NOMO-1 treated with DMSO at 0.1 percent for 48 hours (cell line): ENCODE measurements around the gene RPS6KA4.
A peak's percentile ranks its signal among the peaks of the same experiment; 100 is the strongest.
"Not testable (repeated sequence)": the region's sequence is repeated elsewhere in the genome, so short reads cannot be mapped to it uniquely, and the experiment has no call there.

Experiments used
- DNase-seq: peaks from one replicate; lab custom pipeline; 2025; ENCODE audit not compliant: unreplicated experiment; lab: John Stamatoyannopoulos, UW

The RPS6KA4 gene

GRCh38 chr11:64358907-64359711, at the start of gene RPS6KA4:
RPS6KA4 (plus strand) TSS chr11:64359162; CDS start chr11:64359236, 74 bp downstream.
- peak; percentile 24 for DNase-seq

GRCh38 chr11:64312947-64313346, 46.0 kb upstream of the RPS6KA4 start:
- no peak for DNase-seq

GRCh38 chr11:64313491-64314145, 45.3 kb upstream of the RPS6KA4 start:
- DNase-seq: no peak

- no peak for DNase-seq
These were observed 44.7 kb upstream of the RPS6KA4 start for GRCh38 chr11:64314146-64314804.

GRCh38 chr11:64314805-64315561, 44.0 kb upstream of the RPS6KA4 start:
- DNase-seq: no peak

- not testable (repeated sequence) for DNase-seq
These were observed 43.1 kb upstream of the RPS6KA4 start for GRCh38 chr11:64315667-64316526.

GRCh38 chr11:64316672-64317324, 42.2 kb upstream of the RPS6KA4 start:
- no peak for DNase-seq

- peak; percentile 98 for DNase-seq
These were observed 41.5 kb upstream of the RPS6KA4 start, which contains the start of gene TRMT112 for GRCh38 chr11:64317325-64317960. TRMT112 (minus strand) TSS chr11:64317559; CDS start chr11:64317526, 33 bp downstream.

- peak; percentile 98 for DNase-seq
These were observed 40.8 kb upstream of the RPS6KA4 start, which contains the start of gene PRDX5 for GRCh38 chr11:64317961-64318765. PRDX5 (plus strand) TSS chr11:64318121; CDS start chr11:64318216, 95 bp downstream.

GRCh38 chr11:64318766-64319761, 39.9 kb upstream of the RPS6KA4 start:
- peak; percentile 56 for DNase-seq

GRCh38 chr11:64320556-64320955, 38.4 kb upstream of the RPS6KA4 start:
- no peak for DNase-seq

GRCh38 chr11:64321026-64321425, 37.9 kb upstream of the RPS6KA4 start:
- no peak for DNase-seq

- DNase-seq: no peak
These were observed 37.4 kb upstream of the RPS6KA4 start for GRCh38 chr11:64321533-64321932.

- no peak for DNase-seq
These were observed 36.1 kb upstream of the RPS6KA4 start for GRCh38 chr11:64322925-64323260.

GRCh38 chr11:64323373-64323772, 35.6 kb upstream of the RPS6KA4 start:
- DNase-seq: no peak

- not testable (repeated sequence) for DNase-seq
These were observed 35.0 kb upstream of the RPS6KA4 start for GRCh38 chr11:64323984-64324383.
